HK-2 (cell line): Measurements from ENCODE around the gene PYGB.
"Not testable (repeated sequence)": the region's sequence is repeated elsewhere in the genome, so short reads cannot be mapped to it uniquely, and the experiment has no call there.

Source experiments
- DNase-seq: peaks from one replicate; pipeline ENCODE4 v3.0.0-alpha.2; 2018; ENCODE audit not compliant: unreplicated experiment

PYGB gene

DNA sequence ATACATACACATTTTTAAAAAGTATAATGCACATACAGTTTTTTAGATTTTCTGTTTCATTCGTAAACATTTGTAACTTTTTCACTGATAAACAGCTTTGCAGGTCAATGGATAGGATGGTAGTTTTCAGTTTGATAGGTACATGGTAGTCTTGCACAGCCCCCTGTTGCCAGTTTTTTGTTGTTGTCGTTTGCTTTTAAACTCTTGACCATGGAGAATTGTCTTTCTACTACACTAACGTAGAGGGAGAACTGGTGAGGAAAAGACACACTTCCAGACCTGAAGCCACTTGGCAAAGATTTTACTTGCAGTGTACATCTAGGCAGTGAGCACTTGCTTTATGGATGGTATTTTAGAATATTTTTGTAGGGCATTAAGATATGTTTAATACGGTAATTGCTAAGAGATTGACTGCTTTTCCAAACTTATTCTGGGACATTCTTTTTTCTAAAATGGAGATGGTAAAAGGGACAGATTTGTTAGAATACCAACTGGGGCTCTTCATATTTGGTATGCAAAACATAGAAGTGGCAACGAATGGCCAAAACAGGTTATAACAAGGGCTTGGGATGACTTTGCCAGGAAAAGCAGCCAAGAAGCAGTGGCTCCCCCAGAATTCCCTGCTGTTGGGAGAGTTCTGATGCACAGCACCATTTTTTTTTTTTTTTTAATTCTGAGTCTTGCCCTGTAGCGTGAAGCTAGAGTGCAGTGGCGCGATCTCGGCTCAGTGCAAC is 1.5 kb downstream of the PYGB start:
- DNase-seq, result no peak

GRCh38 chr20:25250508-25250907 is 2.6 kb downstream of the PYGB start:
- no peak for DNase-seq

- DNase-seq, result no peak
Observed at GRCh38 chr20:25251019-25251418, 3.1 kb downstream of the PYGB start.

GRCh38 chr20:25251558-25251957 is 3.7 kb downstream of the PYGB start:
- no peak for DNase-seq

- DNase-seq, result no peak
Observed at GRCh38 chr20:25252230-25252651, 4.4 kb downstream of the PYGB start.

DNA sequence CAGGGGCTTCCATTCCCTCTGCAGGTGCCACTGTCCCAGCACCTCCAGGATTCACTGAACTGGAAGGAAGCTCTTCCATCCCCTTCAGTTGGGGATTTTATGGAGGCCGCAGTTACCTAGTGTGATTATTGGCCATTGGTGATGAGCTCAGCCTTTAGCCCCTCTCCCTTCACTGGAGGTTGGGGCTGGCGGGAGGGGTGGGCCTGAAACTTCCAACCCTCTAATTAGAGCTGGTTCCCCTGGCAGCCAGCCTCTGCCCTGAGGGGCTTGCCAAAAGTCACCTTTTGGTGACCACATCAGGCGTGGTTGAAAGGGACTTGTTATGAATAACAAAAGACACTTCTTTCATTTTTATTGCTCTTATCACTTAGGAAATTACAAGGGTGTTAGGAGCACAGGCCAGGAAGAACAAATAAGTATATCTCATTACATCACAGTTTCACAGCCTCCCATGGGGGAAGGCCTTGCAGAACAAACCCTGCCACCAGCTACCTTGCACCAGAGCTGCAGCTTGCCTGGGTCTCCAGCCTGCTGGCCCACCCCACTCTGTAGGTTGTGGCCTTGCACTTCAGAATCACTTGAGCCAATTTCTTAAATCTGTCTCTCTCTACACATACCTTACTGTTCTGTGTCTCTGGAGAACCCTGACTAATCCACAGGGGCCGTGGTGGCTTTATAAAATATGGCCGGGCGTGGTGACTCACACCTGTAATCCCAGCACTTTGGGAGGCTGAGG is 5.0 kb downstream of the PYGB start:
- no peak for DNase-seq

GRCh38 chr20:25253606-25254275 is 5.9 kb downstream of the PYGB start:
- DNase-seq, result no peak

GRCh38 chr20:25254571-25254970 is 6.7 kb downstream of the PYGB start:
- no peak for DNase-seq

- no peak for DNase-seq
Observed at GRCh38 chr20:25254986-25255680, 7.2 kb downstream of the PYGB start.

DNA sequence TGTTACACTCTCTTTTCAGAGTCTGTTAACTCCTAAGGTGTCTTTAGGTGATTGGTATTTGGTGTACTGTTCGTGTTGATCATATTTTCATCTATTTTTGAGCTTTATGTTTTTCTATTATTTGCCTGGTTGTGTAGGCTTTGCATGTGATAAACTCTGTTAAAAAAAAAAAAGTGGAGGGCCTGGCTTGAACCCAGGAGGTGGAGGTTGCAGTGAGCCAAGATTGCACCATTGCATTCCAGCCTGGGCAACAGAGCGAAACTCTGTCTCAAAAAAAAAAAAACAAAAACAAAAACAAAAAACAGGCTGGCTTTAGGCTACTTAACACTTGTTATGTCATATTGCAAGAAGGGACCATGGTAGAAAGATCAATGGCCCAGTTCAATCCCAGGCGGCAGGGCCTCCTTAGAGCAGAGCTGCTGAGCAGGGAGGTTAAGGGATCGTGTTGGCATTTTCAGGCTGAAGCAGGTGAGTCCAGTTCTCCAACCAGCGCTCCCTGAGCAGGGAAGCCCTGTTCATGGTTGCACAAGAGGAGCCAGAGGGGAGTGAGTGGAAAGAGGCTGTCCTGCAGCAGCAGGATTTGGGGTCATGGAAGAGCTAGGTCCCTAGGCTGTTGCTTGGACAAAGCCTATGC is 8.5 kb downstream of the PYGB start:
- no peak for DNase-seq

- no peak for DNase-seq
Observed at GRCh38 chr20:25257130-25257529, 9.2 kb downstream of the PYGB start.

- DNase-seq, result no peak
Observed at GRCh38 chr20:25257756-25258475, 10.0 kb downstream of the PYGB start.

- DNase-seq, result no peak
Observed at GRCh38 chr20:25258476-25258805, 10.6 kb downstream of the PYGB start.

GRCh38 chr20:25258828-25259227 is 10.9 kb downstream of the PYGB start:
- no peak for DNase-seq

DNA sequence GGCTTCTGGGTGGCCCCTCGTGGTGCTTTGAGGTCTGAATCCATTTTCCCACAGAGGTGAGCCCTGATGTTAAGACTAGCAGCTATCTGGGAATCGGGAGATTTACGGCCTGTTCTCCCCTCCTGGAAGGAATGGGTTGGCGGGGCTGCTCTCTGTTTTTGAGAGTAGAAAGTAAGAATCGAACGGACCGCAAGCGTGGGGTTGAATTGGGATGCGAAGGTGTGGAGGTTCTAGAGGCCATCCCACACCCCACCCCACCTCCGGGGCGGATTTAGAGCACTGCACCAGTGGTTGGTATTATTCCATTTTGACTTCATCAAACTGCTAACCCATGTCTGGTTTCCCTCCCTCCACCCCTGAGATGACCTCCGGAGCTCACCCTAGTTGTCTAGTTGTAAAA is 11.5 kb downstream of the PYGB start:
- DNase-seq, result no peak

DNA sequence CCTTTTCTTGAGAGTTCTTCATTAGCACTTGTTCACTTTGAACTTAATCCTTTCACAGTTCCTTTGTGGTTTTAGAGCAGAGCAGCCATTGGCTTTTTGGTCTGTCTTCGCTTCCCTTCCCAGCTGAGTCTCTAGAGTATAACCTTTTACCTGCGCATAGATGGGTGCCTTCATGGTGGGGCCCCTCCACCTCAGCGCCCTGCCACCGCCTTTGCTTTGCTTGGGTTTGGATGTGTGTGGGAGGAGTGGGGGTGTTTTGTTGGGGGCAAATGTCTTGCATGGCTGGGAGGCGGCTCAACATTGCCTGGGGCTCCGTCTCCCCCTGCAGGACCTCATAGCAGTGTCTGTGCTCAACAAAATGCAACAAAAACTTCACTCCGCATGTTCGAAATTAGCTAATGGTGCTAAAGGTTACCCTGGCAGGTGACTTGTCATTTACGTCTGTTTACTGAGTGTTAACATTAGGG is 11.9 kb downstream of the PYGB start:
- no peak for DNase-seq

DNA sequence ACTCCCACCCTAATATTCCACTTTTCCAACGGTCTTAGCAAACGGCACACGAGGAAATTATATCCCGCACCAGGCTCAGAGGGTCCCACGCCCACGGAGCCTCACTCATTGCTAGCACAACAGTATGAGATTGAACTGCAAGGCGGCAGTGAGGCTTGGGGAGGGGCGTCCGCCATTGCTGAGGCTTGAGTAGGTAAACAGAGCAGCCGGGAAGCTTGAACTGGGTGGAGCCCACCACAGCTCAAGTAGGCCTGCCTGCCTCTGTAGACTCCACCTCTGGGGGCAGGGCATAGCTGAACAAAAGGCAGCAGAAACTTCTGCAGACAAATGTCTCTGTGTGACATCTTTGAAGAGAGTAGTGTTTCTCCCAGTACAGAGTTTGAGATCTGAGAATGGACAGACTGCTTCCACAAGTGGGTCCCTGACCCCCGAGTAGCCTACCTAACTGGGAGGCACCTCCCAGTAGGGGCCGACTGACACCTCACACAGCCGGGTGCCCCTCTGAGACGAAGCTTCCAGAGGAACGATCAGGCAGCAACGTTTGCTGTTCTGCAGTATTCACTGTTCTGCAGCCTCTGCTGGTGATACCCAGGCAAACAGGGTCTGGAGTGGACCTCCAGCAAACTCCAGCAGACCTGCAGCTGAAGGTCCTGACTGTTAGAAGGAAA is 13.0 kb downstream of the PYGB start:
- not testable (repeated sequence) for DNase-seq

GRCh38 chr20:25269057-25269832 is 21.4 kb downstream of the PYGB start:
- DNase-seq, result no peak

- DNase-seq, result no peak
Observed at GRCh38 chr20:25269833-25270170, 21.9 kb downstream of the PYGB start.

GRCh38 chr20:25270829-25271251 is 23.0 kb downstream of the PYGB start:
- DNase-seq, result no peak
